Stimulated activated CD4-positive, alpha-beta T cell treated with anti-CD3 and anti-CD28 coated beads, Interleukin-4, amount 100 ng/mL, for 24 hours (primary cell): ENCODE measurements around the gene LYST.

Experiments
- DNase-seq: peaks from one replicate; pipeline ENCODE4 v3.0.0-alpha.2; 2020

LYST gene

DNA sequence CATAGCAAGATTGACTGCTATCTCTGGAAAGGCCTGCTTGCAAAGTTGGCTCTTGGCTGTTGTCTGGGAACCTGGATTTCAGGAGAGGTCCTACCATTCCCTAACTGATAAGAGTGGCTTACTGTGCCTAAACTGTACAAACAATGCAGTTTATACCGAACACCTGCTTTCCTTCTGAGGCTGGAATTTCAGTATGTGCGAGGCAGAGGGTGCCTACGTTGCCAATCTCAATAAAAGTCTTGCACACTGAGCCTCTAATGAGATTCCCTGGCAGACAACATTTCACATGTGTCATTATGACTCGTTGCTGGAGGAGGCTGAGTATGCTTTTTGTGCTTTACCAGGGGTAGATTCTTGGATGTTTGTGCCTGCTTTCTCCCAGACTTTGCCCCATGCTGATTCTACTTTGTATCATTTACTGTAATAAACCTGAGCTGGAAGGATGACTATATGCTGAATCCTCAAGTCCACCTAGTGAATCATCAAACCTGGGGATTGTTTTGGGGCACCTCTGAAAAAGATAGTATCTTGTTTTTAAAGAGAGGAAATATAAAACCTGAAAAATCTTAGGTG, 158.2 kb downstream of the LYST start:
- no peak for DNase-seq

DNA sequence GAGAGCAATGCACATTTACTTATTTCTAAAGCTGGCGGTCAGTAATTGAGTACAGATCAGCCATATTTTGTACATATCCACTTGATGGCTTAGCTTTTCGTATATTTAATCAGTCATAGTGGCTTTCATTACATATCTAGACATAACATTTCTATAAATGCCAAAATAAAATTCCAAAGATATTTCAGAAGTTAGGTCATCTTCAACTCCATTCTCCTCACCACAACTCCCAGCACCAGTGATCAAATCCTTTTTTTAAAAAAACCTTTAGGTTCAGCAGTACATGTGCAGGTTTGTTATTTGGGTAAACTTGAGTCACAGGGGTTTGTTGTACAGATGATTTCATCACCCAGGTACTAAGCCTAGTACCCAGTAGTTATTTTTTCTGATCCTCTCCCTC, 163.2 kb downstream of the LYST start:
- DNase-seq = no peak

DNA sequence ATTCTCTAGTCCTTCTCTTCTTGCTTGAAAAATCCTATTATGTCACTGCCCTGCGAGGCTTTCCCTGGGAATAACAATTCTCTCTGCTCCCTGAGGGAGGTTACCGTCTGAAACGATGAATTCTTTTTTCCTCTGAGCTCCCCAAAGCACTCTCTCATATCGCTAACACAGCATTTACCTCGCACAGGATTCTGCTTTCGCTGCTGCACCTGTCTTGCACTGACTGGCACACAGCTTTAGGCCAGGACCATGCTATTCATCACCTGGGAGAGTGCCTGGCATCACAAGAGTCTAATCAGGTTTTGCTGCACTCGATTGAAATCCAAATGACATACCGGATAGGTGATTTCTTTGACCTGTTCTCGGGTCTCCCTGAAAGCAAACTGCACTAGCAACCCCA, 164.3 kb downstream of the LYST start:
- no peak for DNase-seq

DNA sequence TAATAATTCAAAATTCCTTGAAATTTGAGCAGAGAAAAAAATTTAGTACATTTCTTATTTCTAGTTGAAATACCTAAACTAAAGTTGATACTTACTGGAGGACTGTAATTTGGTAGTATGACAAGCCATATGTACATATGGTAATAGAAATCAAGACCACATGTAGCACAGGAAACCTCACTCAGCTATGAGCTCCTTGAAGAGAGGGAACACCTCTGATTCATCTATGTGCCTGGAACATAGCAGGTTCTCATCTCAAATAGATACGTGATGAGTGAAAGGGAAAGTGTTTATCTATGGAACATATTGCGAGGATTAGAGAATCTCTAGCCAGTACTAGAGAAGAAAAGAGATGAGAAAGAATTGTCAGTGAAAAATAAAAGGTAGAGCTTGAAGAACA, 169.2 kb downstream of the LYST start:
- DNase-seq = peak; percentile 8

DNA sequence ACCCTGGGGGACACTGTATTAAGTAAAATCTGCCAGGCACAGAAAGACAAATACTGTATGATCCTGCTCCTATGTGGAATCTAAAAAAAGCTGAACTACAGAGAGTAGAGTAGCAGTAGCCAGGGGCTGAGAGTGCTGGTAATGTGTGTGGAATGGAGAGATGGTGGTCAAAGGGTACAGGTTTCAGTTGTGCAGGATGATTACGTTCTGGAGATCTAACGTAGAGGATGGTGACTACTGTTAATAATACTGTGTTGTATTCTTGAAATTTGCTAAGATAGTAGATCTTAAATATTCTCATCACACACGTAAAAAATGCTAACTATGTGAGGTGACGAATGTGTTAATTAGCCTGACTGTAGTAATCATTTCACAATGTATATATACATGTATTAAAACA, 177.3 kb downstream of the LYST start:
- DNase-seq = no peak

DNA sequence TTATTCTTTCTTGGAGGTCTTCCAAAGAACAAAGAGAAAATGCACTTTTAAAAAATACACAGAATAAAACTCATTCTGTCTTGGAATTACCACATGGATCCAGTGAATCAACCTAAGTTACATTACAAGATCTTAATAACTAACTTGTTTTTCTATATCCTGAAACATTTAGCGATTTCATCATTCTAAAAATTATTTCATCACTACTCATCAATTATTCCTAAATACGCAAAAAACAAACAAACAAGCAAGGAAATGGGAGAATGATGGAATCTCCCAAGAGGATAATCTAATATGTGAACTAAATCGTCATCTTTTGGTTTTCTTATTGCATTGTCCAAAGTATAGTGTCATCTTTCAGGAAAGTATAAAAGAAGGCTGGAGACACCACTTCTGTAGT, 178.6 kb downstream of the LYST start:
- DNase-seq = no peak

DNA sequence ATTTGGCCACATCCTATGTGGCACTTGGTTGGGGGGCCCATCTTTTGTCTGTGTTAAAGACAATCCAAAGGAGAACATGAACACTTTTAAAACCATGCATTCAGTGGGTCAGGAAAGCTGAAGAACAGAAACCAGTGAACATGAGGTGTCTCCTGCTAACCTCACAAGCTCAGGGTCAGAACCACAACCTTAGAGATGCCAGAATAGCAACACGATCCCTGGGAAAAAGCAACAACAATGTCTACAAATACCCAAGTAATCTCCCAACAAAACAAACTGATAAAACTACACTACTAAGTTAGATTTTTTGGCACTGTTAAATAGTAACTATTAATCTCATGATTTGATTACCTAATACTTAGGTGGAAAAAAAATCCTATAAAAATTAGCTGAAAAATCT, 183.1 kb downstream of the LYST start:
- DNase-seq = no peak

DNA sequence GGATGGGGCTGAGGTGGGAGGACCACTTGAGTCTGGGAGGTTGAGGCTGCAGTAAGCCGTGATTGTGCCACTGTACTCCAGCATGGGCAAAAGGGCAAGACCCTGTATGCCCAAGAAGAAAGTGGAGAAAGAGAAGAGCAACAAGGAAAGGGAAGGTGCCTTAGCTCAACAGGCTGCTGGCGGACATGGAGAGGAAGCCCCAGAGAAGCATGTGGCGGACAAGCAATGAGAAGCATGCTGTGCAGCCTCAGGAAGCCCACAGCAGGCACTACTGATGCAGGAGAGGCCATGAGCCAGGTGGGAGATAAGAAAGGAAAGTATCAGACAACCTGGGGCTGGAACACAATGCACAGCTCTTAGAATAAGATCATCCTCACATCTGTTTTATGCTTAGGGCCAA, 184.5 kb downstream of the LYST start:
- no peak for DNase-seq

DNA sequence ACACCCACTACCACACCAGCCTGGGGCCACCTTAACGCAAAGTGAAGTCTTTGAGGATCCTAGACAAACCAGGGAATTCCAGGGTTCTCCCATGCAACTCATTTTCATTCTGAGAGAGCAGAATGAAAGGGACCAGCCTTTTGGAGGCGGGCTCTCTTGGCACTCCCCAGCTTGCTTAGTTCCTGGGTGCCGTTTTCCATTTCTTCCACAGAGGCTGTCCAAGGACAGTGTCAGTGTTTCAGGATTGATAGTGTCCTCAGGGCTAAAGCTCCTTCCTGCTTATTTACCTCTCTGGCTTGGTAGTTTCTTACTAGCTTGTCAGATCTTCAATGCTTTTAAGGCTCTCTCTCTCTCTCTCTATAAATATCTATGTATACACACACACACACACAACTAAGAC, 187.1 kb downstream of the LYST start:
- DNase-seq = no peak

DNA sequence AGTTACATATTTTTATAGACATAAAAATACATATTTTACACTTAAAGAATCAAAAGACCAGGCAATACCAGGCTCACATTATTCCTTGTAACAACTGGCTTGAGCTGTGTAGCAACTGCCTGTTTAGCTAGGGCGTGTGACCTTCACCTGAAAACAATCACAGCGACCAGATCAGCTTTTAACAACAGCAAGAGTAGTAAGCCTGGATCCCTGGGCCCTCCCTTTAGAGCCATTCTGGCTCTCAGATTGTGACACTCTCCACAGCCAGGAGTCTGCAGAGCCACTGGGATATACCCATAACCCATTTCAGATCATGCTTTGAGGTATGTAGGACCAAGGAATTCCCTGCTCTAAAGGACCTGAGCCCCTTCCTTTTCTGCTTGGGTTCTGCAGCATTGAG, 187.7 kb downstream of the LYST start:
- DNase-seq = no peak

DNA sequence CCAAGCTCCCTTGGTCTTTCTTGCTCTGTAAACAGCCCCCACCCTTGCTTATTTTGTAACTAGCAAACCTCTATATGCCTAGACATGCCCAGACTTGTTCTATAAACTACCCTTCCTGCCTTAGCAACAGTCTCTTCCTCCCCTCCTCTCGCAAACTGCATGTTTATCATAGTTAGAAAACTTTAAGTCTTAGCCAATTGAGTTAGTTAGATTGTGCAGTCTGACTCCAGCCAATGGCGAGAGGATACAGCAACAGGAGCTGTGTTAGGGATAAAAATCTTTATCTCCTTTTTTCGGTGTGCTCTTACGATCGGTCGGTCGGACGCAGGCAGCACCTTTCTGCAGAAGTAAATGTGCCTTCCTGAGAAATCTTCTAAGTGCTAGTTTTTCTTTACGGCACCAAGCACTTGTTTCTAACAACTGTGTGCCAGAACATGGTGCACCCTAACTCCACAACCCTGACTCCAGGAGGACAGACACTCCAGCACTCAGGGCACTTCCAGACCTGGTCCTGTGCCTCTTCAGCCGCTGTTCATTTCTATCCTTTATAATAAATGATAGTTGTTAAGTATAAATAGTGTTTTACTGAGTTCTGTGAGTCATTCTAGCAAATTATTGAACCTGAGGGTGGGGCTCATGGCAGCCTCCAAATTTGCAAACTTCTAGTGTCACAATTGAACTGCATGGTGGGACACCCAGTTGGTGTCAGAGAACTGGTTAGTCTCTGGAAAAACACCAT, 191.4 kb downstream of the LYST start:
- DNase-seq = no peak

DNA sequence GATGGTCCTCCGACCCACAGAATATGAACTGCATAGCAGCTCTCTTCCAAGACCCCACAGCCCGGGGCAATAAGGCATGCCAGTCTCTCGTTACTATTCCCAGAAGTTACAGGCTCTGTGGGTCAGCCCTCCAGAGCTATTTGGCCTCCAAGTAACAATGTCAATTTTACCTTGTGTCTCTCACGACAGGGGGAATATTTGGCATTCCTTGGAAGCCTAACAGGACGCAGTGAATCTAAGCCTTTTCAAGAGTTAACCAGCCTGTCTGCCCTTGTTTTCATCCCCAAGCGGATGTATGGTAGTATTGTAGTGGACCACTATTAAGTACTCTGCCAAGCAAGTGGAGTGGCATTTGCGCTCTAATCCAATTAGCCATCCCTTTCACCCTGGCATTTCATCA, 192.7 kb downstream of the LYST start:
- no peak for DNase-seq

DNA sequence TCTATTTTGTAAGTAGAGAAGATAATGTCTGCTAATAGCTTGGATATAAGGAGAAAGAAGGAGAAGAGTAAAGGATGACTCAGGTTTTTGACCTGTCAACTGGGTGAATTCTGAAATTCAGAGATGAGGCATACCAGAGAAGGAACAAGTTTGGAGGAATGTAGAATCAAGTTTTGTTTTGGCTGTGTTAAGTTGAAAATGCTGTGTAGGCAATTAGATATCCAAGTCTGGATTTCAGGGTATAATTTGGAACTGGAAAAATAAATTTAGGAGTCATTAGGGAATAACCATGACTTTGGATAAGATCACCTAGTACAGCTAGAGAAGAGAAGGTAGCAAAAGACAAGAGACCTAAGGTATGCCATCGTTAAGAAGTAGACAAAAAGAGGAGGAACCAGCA, 194.7 kb downstream of the LYST start:
- no peak for DNase-seq

DNA sequence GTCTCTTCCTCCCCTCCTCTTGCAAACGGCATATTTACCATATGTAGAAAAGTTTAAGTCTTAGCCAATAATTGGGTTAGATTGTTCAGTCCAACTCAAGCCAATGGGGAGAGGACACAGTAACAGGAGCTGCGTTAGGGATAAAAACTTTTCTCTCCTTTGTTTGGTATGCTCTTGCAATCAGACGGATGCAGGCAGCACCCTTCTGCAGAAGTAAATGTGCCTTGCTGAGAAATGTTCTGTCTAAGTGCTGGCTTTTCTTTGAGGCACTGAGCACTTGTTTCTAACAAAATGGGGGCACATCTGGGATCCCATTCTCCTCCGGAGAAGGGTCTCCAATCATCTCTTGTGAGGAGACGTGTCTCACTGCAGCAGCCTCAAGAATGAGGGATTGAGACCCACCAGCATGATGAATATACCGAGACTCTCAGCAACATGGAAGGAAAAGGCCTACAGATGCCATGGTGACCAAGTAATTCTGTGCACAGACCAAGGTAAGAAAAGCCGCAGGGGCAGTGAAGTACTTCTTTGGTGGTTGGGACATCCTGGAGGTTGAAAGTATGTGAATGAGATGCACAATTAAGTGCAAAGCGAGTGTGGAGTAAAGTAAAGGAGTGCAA, 196.4 kb downstream of the LYST start:
- DNase-seq = no peak

DNA sequence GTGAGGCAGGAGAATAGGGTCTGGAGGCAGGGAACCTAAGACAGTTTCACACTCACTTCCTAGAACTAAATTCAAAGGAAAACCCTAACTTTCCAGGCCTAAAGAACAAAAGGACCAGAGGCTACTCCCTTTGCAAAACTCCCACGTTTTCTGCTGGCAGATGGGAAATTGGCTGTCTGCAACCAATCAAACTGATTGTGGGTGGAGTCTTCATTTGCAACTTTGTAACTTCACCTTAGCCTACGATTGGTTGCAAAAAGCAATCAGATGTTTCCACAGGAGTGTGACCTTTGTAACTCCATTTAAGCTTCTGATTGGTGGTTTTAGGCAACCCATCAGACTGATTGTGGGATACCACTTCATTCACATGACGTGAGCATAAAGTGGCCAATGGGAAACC, 197.4 kb downstream of the LYST start:
- DNase-seq = no peak

DNA sequence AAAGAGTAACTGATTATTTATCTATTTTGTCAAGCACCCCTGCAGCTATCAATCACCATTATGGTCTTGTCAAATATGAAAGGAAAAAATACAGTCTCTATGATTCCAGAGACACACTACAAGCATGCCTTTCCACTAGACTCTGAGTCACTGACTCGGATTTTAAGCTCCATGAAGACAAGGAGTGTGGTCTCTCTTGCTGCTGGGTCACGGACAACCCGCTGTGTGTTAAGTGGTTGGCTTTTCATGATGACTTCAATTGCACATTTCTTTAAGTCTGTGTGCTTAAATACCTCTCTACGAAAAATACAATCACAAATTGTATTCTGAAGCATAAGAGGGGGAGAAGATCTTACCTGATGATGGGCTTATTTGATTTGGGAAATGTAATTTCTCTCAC, 203.1 kb downstream of the LYST start:
- DNase-seq = no peak

DNA sequence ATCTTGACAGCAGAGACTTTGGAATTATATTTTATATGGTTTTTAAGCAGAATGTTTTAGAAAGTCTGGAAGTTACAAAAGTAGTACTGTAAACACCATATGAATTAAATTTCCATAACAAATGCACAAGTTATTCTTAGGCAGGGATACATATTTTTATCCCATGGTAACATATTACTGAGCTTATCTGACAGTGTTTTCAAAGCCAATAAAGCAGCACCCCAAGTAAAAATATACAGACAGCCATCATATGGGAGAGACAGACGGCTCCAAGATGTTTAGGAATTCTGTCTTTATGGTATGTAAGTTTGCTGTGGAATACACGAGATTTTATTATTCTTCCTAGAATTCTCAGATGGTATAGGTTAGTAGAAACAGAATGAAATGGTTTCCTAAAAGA, 205.1 kb downstream of the LYST start:
- no peak for DNase-seq

DNA sequence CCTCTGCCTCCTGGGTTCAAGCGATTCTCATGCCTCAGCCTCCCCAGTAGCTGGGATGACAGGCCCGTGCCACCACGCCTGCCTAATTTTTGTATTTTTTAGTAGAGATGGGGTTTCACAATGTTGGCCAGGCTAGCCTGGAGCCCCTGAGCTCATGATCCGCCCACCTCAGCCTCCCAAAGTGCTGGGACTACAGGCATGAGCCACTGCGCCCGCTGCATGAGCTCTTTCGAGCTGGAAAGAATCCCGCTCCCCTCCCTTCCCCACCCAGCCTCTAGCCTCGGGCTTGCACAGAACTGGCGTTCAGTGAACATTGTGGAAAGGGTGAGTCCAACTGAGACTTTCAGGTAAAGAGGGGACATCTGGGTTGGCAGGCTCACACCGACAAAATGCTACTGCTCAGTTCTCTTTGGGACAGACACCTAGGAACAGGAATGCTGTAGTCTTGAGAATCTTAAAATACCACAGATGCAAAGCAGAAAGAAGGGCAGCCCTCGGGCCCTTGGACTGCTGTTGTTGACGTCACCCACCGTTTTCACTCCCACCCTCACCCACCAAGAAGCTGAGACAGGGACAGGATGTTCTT, 207.4 kb downstream of the LYST start:
- no peak for DNase-seq

DNA sequence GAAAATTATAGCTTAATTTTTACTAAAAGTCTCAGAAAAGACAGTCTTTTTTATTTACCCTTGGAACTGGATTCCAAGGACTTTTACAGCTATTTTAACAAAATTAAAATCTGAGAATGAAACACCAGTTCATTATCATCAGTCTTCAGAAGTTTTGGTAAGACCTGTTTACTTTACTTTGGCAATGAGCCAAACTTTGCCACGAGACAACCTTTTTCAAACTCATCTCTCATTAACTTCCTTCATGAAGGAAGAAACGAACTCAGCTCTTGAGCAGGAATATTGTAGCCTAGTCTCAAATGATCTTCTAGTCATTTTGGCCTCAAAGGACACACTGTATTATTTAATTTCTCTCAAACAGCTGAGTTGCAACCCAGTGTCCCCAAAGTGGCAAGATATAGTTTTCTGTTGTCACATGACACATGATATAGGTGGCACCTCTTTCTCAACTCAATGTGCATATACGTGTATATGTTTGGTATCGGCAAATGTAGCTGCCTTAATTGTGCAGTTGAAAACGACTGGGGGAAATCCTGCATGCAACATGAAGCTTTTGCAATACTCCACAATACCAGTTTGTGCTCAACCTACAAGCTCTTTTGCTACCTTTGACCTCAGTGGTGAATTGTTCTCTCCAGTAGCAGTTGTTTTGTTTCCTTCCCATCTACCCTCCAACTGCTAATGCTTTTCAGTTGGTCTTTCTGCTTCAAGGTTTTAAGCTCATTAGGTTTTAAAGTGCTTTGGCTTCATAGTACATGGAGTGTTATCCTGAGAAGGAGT, 208.8 kb downstream of the LYST start:
- DNase-seq = no peak

DNA sequence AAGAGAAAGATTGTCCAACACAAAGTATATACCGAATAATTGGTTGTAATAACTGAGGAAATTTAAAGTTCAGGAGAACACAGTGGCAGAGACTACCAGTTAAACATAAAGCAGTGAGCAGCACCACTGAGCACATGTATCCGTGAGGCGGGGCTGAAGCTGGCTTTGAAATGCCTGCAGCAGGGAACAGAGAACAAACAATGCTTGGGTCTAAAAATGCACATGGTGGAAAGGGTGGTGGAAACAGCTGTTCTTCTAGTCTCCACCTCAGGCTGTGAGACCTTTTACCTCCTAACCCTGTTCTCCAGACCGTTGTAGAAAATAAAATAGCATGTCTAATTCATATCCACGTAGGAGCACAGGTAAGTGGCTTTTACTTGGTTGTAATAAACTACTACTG, 209.4 kb downstream of the LYST start:
- DNase-seq = no peak

DNA sequence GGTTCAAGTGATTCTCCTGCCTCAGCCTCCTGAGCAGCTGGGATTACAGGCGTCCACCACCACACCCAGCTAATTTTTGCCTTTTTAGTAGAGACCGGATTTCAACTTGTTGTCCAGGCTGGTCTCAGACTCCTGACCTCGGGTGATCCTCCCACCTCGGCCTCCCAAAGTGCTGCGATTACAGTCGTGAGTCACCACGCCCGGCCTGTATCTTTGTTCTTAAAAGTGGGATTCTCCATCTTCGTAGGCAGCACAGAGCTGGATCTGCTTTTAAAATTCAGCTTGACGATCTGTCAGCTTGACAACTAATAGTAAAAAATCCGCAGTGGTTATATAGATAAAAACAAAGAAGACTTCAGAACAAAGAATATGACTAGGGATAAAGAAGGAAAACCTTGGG, 214.3 kb downstream of the LYST start:
- DNase-seq = no peak

DNA sequence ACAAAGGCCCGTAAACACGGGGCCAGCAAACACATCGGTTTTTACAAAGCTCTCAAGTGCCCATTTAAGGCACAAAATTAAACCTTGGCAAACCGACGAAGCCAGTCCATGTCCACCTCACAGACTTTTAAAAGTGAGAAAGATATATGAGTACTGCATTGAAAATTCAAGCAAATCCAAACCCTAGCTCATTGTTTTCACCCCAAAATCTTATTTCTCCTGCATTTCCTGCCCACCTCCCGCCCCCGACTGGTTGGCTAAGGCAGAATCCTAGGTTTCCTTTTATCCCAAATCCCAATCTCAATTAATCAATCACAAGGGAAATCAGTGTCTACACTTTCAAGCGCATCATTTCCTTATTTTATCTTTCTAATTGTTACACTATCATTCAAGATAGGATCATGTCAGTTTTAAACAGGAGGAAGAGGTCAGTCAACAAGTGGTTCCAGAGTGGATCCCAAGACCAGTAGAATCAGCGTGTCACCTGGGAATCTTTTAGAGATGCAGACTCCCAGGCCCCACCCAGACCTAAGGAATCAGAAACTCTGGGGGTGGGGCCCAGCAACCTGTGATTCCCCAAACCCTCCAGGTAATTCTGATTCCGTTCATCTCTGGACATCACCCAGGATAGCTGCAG, 215.4 kb downstream of the LYST start:
- no peak for DNase-seq
